ENCODE data around the gene BCAT1. TPM values are rescaled to one million over a fixed set of nuclear protein-coding genes. Genes with fewer than 3 reads are reported as not detected.

BCAT1 gene
- total and polyA plus RNA-seq, 2 experiments from 2014 or later: 46.4 to 72.8 TPM

GRCh38 chr12:24856541-24856940, 92.4 kb downstream of the BCAT1 start:
- Histone ChIP-seq H3K27me3 (no peaks in the 10 kb centered on the region), H3K9me3 (ENCODE audit: low read depth) (peaks cover 8% of the 10 kb centered on the region), H2AFZ (no peak overlapping the region), H3K4me3 (no peak overlapping the region), H3K36me3 (replicated peaks; ENCODE audit: insufficient read depth, low read depth) (no peaks in the 10 kb centered on the region), H3K9me2 (replicated peaks; ENCODE audit: insufficient read depth) (no peaks in the 10 kb centered on the region), H3K4me2 (no peak overlapping the region), H3K27ac (no peak overlapping the region), H3K79me2 (no peaks in the 10 kb centered on the region), H4K20me1 (ENCODE audit: insufficient read depth, poor library complexity, severe bottlenecking) (no peaks in the 10 kb centered on the region), H3K4me1 (ENCODE audit: insufficient read depth) (no peaks in the 10 kb centered on the region)
- 92% methylated on average over 3 of the region's 3 CpGs for WGBS (ENCODE audit: low lambda C conversion rate, missing lambda C conversion rate)
- DNase-seq (ENCODE audit: low spot score): no peak
- TF ChIP-seq EZH2phosphoT487 (IDR thresholded peaks at IDR 0.05; ENCODE audit: low read depth, severe bottlenecking, unreplicated experiment) (no peak), CTCF (IDR thresholded peaks at IDR 0.05; ENCODE audit: poor library complexity) (no peak), EZH2 (IDR thresholded peaks at IDR 0.05; ENCODE audit: borderline replicate concordance) (no peak)

GRCh38 chr12:24854908-24855307, 94.0 kb downstream of the BCAT1 start:
- Histone ChIP-seq H2AFZ (no peak overlapping the region), H3K79me2 (no peaks in the 10 kb centered on the region), H3K27me3 (no peaks in the 10 kb centered on the region), H3K36me3 (replicated peaks; ENCODE audit: insufficient read depth, low read depth) (no peaks in the 10 kb centered on the region), H3K4me3 (no peak overlapping the region), H3K9me3 (ENCODE audit: low read depth) (peaks cover 4% of the 10 kb centered on the region), H3K9me2 (replicated peaks; ENCODE audit: insufficient read depth) (no peaks in the 10 kb centered on the region), H3K4me2 (no peak overlapping the region), H4K20me1 (ENCODE audit: insufficient read depth, poor library complexity, severe bottlenecking) (no peaks in the 10 kb centered on the region), H3K27ac (no peak overlapping the region), H3K4me1 (ENCODE audit: insufficient read depth) (no peaks in the 10 kb centered on the region)
- WGBS (ENCODE audit: low lambda C conversion rate, missing lambda C conversion rate): 79% methylated on average over 6 of the region's 6 CpGs
- TF ChIP-seq EZH2phosphoT487 (IDR thresholded peaks at IDR 0.05; ENCODE audit: low read depth, severe bottlenecking, unreplicated experiment): no peak
- no peak for TF ChIP-seq CTCF (IDR thresholded peaks at IDR 0.05; ENCODE audit: poor library complexity)
- DNase-seq (ENCODE audit: low spot score): no peak

- Histone ChIP-seq H2AFZ (no peak overlapping the region), H3K9me2 (replicated peaks; ENCODE audit: insufficient read depth) (no peaks in the 10 kb centered on the region), H3K27me3 (no peaks in the 10 kb centered on the region), H3K4me2 (no peak overlapping the region), H3K36me3 (replicated peaks; ENCODE audit: insufficient read depth, low read depth) (no peaks in the 10 kb centered on the region), H3K79me2 (no peaks in the 10 kb centered on the region), H3K9me3 (ENCODE audit: low read depth) (no peaks in the 10 kb centered on the region), H3K27ac (no peak overlapping the region), H4K20me1 (ENCODE audit: insufficient read depth, poor library complexity, severe bottlenecking) (no peaks in the 10 kb centered on the region), H3K4me1 (ENCODE audit: insufficient read depth) (no peaks in the 10 kb centered on the region), H3K4me3 (no peak overlapping the region)
- no peak for TF ChIP-seq EZH2 (IDR thresholded peaks at IDR 0.05; ENCODE audit: borderline replicate concordance)
- no peak for TF ChIP-seq EZH2phosphoT487 (IDR thresholded peaks at IDR 0.05; ENCODE audit: low read depth, severe bottlenecking, unreplicated experiment)
- TF ChIP-seq CTCF (IDR thresholded peaks at IDR 0.05; ENCODE audit: poor library complexity): no peak
- whole genome bisulfite sequencing (ENCODE audit: low lambda C conversion rate, missing lambda C conversion rate): 73% methylated on average over 1 of the region's 1 CpG
- DNase-seq (ENCODE audit: low spot score): no peak
Observed at GRCh38 chr12:24854017-24854416, 94.9 kb downstream of the BCAT1 start.

GRCh38 chr12:24853588-24853987, 95.3 kb downstream of the BCAT1 start:
- no peak overlapping the region for H3K4me2 ChIP-seq
- H3K9me3 ChIP-seq (ENCODE audit: low read depth): no peaks in the 10 kb centered on the region
- H3K36me3 ChIP-seq (replicated peaks; ENCODE audit: insufficient read depth, low read depth): no peaks in the 10 kb centered on the region
- no peaks in the 10 kb centered on the region for H3K79me2 ChIP-seq
- H3K27me3 ChIP-seq: no peaks in the 10 kb centered on the region
- no peak overlapping the region for H3K27ac ChIP-seq
- no peaks in the 10 kb centered on the region for H4K20me1 ChIP-seq (ENCODE audit: insufficient read depth, poor library complexity, severe bottlenecking)
- TF ChIP-seq EZH2 (IDR thresholded peaks at IDR 0.05; ENCODE audit: borderline replicate concordance) (no peak), CTCF (IDR thresholded peaks at IDR 0.05; ENCODE audit: poor library complexity) (no peak), EZH2phosphoT487 (IDR thresholded peaks at IDR 0.05; ENCODE audit: low read depth, severe bottlenecking, unreplicated experiment) (no peak)
- H2AFZ ChIP-seq: no peak overlapping the region
- no peak overlapping the region for H3K4me3 ChIP-seq
- DNase-seq (ENCODE audit: low spot score): no peak
- no peaks in the 10 kb centered on the region for H3K4me1 ChIP-seq (ENCODE audit: insufficient read depth)
- 76% methylated on average over 2 of the region's 2 CpGs for WGBS (ENCODE audit: low lambda C conversion rate, missing lambda C conversion rate)
- H3K9me2 ChIP-seq (replicated peaks; ENCODE audit: insufficient read depth): no peaks in the 10 kb centered on the region

All from hepatocyte (in vitro differentiated cells).